B cell (primary cell): ENCODE measurements around the gene SHB. TPM values are rescaled to one million over a fixed set of nuclear protein-coding genes. Genes with fewer than 3 reads are reported as not detected.

Source experiments
- ATAC-seq: fragments of 200-7000 bp; cut with Tn5 transposase; one replicate; pipeline ENCODE4 v1.10.0; 2021; ENCODE audit warnings: low read depth, mild to moderate bottlenecking, moderate number of reproducible peaks, moderate library complexity
- CTCF ChIA-PET: fragments of 350-600 bp; sonication (Branson Sonifier 250); formaldehyde crosslinking; loops from one replicate; lab custom pipeline; 2021; ENCODE audit warnings: antibody characterized with exemption, inconsistent platforms; lab: Charles Lee
- POLR2A ChIA-PET: fragments of 350-600 bp; sonication (Branson Sonifier 250); formaldehyde crosslinking; loops from one replicate; lab custom pipeline; 2021; ENCODE audit warnings: antibody characterized with exemption; lab: Charles Lee
- DNase-seq: peaks from one replicate; pipeline ENCODE4 v3.0.0; 2013
- H2AFZ ChIP-seq: 2 replicates; pipeline ENCODE4 v1.6.1; 2012; ENCODE audit warnings: mild to moderate bottlenecking, low read depth, low read length; ENCODE audit not compliant: insufficient read depth, poor library complexity, severe bottlenecking
- H3K27ac ChIP-seq, 2 donors: 1 replicate in 1 of 2; 2 replicates in 1 of 2; pipeline ENCODE4 v1.5.1; 2012 to 2013; ENCODE audit warnings: low read length in 2 of 2, mild to moderate bottlenecking in 2 of 2, moderate library complexity in 1 of 2
- H3K27me3 ChIP-seq, 4 experiments: fragments of 200-600 bp in 1 of 4; sonication (generic) in 1 of 4; replicated peaks in 1 of 4; 1 replicate in 2 of 4; 2 replicates in 2 of 4; pipeline versions ENCODE4 v1.6.1 to v1.7.0; 2013 to 2016; ENCODE audit warnings: low read length in 3 of 4, mild to moderate bottlenecking in 2 of 4, mixed read lengths in 1 of 4, moderate library complexity in 1 of 4; ENCODE audit not compliant: insufficient read depth in 4 of 4, control insufficient read depth in 3 of 4; ENCODE audit errors: control extremely low read depth in 1 of 4
- H3K36me3 ChIP-seq, 2 experiments: replicated peaks in 1 of 2; 1 replicate in 1 of 2; 2 replicates in 1 of 2; pipeline versions ENCODE4 v1.6.1 to v1.7.1; 2013; ENCODE audit warnings: low read length in 1 of 2; ENCODE audit not compliant: insufficient read depth in 2 of 2, control insufficient read depth in 1 of 2; ENCODE audit errors: control extremely low read depth in 1 of 2, extremely low read depth in 1 of 2
- H3K4me1 ChIP-seq, 2 donors: fragments of 200-600 bp in 1 of 2; sonication (generic) in 1 of 2; 1 replicate in 1 of 2; 2 replicates in 1 of 2; pipeline versions ENCODE4 v1.5.1 to v1.6.1; 2013 to 2017; ENCODE audit warnings: low read length in 2 of 2; ENCODE audit not compliant: control insufficient read depth in 2 of 2, insufficient read depth in 2 of 2
- H3K4me2 ChIP-seq: replicated peaks from 2 replicates; pipeline ENCODE3; 2012; ENCODE audit warnings: mild to moderate bottlenecking, low read depth, low read length; ENCODE audit not compliant: poor library complexity, severe bottlenecking
- H3K4me3 ChIP-seq, 5 experiments: fragments of 200-600 bp in 1 of 5; sonication (generic) in 1 of 5; 1 replicate in 3 of 5; 2 replicates in 2 of 5; pipeline versions ENCODE4 v1.5.1 to v1.7.0; 2011 to 2016; ENCODE audit warnings: low read length in 4 of 5, mild to moderate bottlenecking in 4 of 5, low read depth in 2 of 5, control low read depth in 1 of 5, moderate library complexity in 1 of 5; ENCODE audit not compliant: insufficient read depth in 1 of 5; ENCODE audit errors: control extremely low read depth in 1 of 5, extremely low read depth in 1 of 5
- H3K79me2 ChIP-seq: fragments of 200-600 bp; sonication (generic); one replicate; pipeline ENCODE4 v1.6.0; 2016; ENCODE audit warnings: low read length; ENCODE audit not compliant: control insufficient read depth, insufficient read depth
- H3K9ac ChIP-seq: fragments of 200-600 bp; sonication (generic); 2 replicates; pipeline ENCODE4 v1.6.1; 2017; ENCODE audit warnings: mild to moderate bottlenecking, low read length, moderate library complexity
- H3K9me3 ChIP-seq, 3 donors: one replicate each; pipeline versions ENCODE4 v1.6.1 to v1.7.1; 2013; ENCODE audit warnings: low read length in 2 of 3; ENCODE audit not compliant: control insufficient read depth in 2 of 3, insufficient read depth in 1 of 3; ENCODE audit errors: control extremely low read depth in 1 of 3
- H4K20me1 ChIP-seq: 2 replicates; pipeline ENCODE4 v1.6.0; 2012; ENCODE audit warnings: mild to moderate bottlenecking, low read length; ENCODE audit not compliant: insufficient read depth, control insufficient read depth, poor library complexity, severe bottlenecking
- H3K27ac Mint-ChIP-seq: one replicate; pipeline ENCODE4 v1.8.0; 2021; ENCODE audit warnings: mixed read lengths
- H3K27me3 Mint-ChIP-seq: one replicate; pipeline ENCODE4 v1.8.0; 2021; ENCODE audit warnings: mixed read lengths
- H3K4me1 Mint-ChIP-seq: one replicate; pipeline ENCODE4 v1.8.0; 2021; ENCODE audit warnings: mixed read lengths
- H3K4me3 Mint-ChIP-seq: one replicate; pipeline ENCODE4 v1.8.0; 2021; ENCODE audit warnings: mixed read lengths
- H3K9me3 Mint-ChIP-seq: one replicate; pipeline ENCODE4 v1.8.0; 2022; ENCODE audit warnings: mixed read lengths; ENCODE audit not compliant: insufficient read depth
- CTCF ChIP-seq: fragments of 200-600 bp; IDR thresholded peaks from one replicate; pipeline ENCODE4 v1.8.0; 2022; ENCODE audit warnings: antibody characterized with exemption, mild to moderate bottlenecking
- EZH2 ChIP-seq: IDR thresholded peaks from 2 replicates; pipeline ENCODE4 v1.6.1; 2012; ENCODE audit warnings: borderline replicate concordance, low read depth, mild to moderate bottlenecking, moderate library complexity, low read length; ENCODE audit not compliant: insufficient read depth, poor library complexity, severe bottlenecking
- WGBS: methylation state at CpG from one replicate; pipeline ENCODE4 v1.1.5; 2013; ENCODE audit warnings: missing lambda C conversion rate; ENCODE audit not compliant: insufficient coverage; 5-methylcytosine and 5-hydroxymethylcytosine counted together
- intact Hi-C: fragments of 100-400 bp; cut with micrococcal nuclease; formaldehyde crosslinking; loops from one replicate; pipeline ENCODE4 v1.10.0; 2022
- polyA plus RNA-seq: library from polyadenylated mRNA; depleted of rRNA; stranded (reverse); fragments of >200 nt; gene quantifications from 2 replicates; pipeline ENCODE4 v1.2.3, GENCODE V29; 2012
- total RNA-seq, 2 donors: library from RNA; stranded (reverse); fragments of 120-200 nt in 1 of 2; gene quantifications; 1 replicate in 1 of 2; 2 replicates in 1 of 2; pipeline versions ENCODE4 v1.2.3 to v1.2.4, GENCODE V29; 2013 to 2022

Gene SHB
- total and polyA plus RNA-seq, 2 donors (not counting 1 experiment from before 2014, with no cell fraction given) = 0.06 to 1.9 TPM

GRCh38 chr9:37988602-37989001 is 80.4 kb downstream of the SHB start:
- H3K4me2 ChIP-seq = no peak overlapping the region
- no peak overlapping the region for H2AFZ ChIP-seq
- no peaks in the 10 kb centered on the region for H3K9me3 Mint-ChIP-seq
- intact Hi-C loops = no loop called here
- H3K79me2 ChIP-seq = no peaks in the 10 kb centered on the region
- POLR2A ChIA-PET = no interaction called here
- H3K9me3 ChIP-seq = no peaks in the 10 kb centered on the region
- no peak overlapping the region for H3K4me3 ChIP-seq
- DNase-seq (no peak), ATAC-seq (no peak)
- no peaks in the 10 kb centered on the region for H4K20me1 ChIP-seq
- H3K9ac ChIP-seq = no peak overlapping the region
- peaks cover 0 to 5% (median 0%) of the 10 kb centered on the region in 4 experiments for H3K27me3 ChIP-seq
- H3K27ac ChIP-seq = no peak overlapping the region
- no peaks in the 10 kb centered on the region for H3K4me1 ChIP-seq
- H3K4me3 Mint-ChIP-seq = no peak overlapping the region
- H3K36me3 ChIP-seq = no peaks in the 10 kb centered on the region
- peaks cover 10% of the 10 kb centered on the region for H3K27me3 Mint-ChIP-seq
- CTCF ChIA-PET = no interaction called here
- WGBS = 50% methylated on average over 1 of the region's 2 CpGs
- no peak overlapping the region for H3K27ac Mint-ChIP-seq
- H3K4me1 Mint-ChIP-seq = peaks cover 6% of the 10 kb centered on the region
- TF ChIP-seq EZH2 (no peak), CTCF (no peak)

- no peak overlapping the region for H3K27ac ChIP-seq
- 87% methylated on average over 3 of the region's 5 CpGs for whole genome bisulfite sequencing
- H2AFZ ChIP-seq = no peak overlapping the region
- H3K4me2 ChIP-seq = no peak overlapping the region
- no peaks in the 10 kb centered on the region for H3K36me3 ChIP-seq
- TF ChIP-seq CTCF (no peak), EZH2 (no peak)
- ChIA-PET POLR2A (no interaction called here), CTCF (no interaction called here)
- ATAC-seq (no peak), DNase-seq (no peak)
- H3K9ac ChIP-seq = no peak overlapping the region
- no peaks in the 10 kb centered on the region for H3K9me3 ChIP-seq
- intact Hi-C loops = no loop called here
- Mint-ChIP-seq H3K9me3 (no peaks in the 10 kb centered on the region), H3K27me3 (peaks cover 8% of the 10 kb centered on the region), H3K4me3 (no peak overlapping the region), H3K4me1 (peaks cover 4% of the 10 kb centered on the region), H3K27ac (no peak overlapping the region)
- no peaks in the 10 kb centered on the region for H4K20me1 ChIP-seq
- H3K79me2 ChIP-seq = no peaks in the 10 kb centered on the region
- no peak overlapping the region for H3K4me3 ChIP-seq
- no peaks in the 10 kb centered on the region for H3K4me1 ChIP-seq
- peaks cover 0 to 5% (median 0%) of the 10 kb centered on the region in 4 experiments for H3K27me3 ChIP-seq
These were observed 81.0 kb downstream of the SHB start for GRCh38 chr9:37988041-37988440.
